Hippocampal formation (tissue), 2 donors: ENCODE results near the gene SLC41A3.
A peak's percentile ranks its signal among the peaks of the same experiment; 100 is the strongest.

Experiments
- DNase-seq, 2 donors: peaks; one replicate each; lab custom pipeline; 2025; lab: John Stamatoyannopoulos, UW

Gene SLC41A3

GRCh38 chr3:126083913-126084767, at the start of gene SLC41A3:
SLC41A3 (minus strand) TSS chr3:126084124; CDS start chr3:126068219, 15,905 bp downstream.
- peak; percentile 77 to 85 for DNase-seq

GRCh38 chr3:126133606-126134005, 49.7 kb upstream of the SLC41A3 start:
- DNase-seq = no peak

- peak in 1 of 2 donors; percentile 2 for DNase-seq
These were observed 49.0 kb upstream of the SLC41A3 start for GRCh38 chr3:126132751-126133511.

GRCh38 chr3:126131881-126132750, 48.2 kb upstream of the SLC41A3 start:
- DNase-seq = no peak

- no peak for DNase-seq
These were observed 47.2 kb upstream of the SLC41A3 start for GRCh38 chr3:126130981-126131745.

- no peak for DNase-seq
These were observed 46.3 kb upstream of the SLC41A3 start for GRCh38 chr3:126130081-126130855.

- no peak for DNase-seq
These were observed 45.5 kb upstream of the SLC41A3 start for GRCh38 chr3:126129398-126129891.

GRCh38 chr3:126128504-126129397, 44.8 kb upstream of the SLC41A3 start:
- DNase-seq = no peak

GRCh38 chr3:126127904-126128303, 44.0 kb upstream of the SLC41A3 start:
- no peak for DNase-seq

GRCh38 chr3:126127452-126127851, 43.5 kb upstream of the SLC41A3 start:
- DNase-seq = no peak

- no peak for DNase-seq
These were observed 43.0 kb upstream of the SLC41A3 start for GRCh38 chr3:126126811-126127431.

- DNase-seq = no peak
These were observed 42.4 kb upstream of the SLC41A3 start for GRCh38 chr3:126126286-126126685.

- DNase-seq = no peak
These were observed 41.9 kb upstream of the SLC41A3 start for GRCh38 chr3:126125781-126126251.

GRCh38 chr3:126125341-126125740, 41.4 kb upstream of the SLC41A3 start:
- no peak for DNase-seq

- no peak for DNase-seq
These were observed 41.0 kb upstream of the SLC41A3 start for GRCh38 chr3:126124896-126125295.

- DNase-seq = no peak
These were observed 40.4 kb upstream of the SLC41A3 start for GRCh38 chr3:126124148-126124868.

GRCh38 chr3:126121632-126122031, 37.7 kb upstream of the SLC41A3 start:
- no peak for DNase-seq

- DNase-seq = no peak
These were observed 37.1 kb upstream of the SLC41A3 start for GRCh38 chr3:126121074-126121473.
